Bone marrow (tissue), 2 donors: ENCODE measurements around the gene SHROOM3.
A peak's percentile ranks its signal among the peaks of the same experiment; 100 is the strongest.
"Not testable (repeated sequence)": the region's sequence is repeated elsewhere in the genome, so short reads cannot be mapped to it uniquely, and the experiment has no call there.

ENCODE experiments used
- DNase-seq, 2 donors: peaks; one replicate each; lab custom pipeline; 2025; lab: John Stamatoyannopoulos, UW

The SHROOM3 gene

GRCh38 chr4:76434901-76435527, at the start of gene SHROOM3:
Gene SHROOM3 (plus strand): TSS chr4:76435229. CDS start chr4:76436053, 824 bp downstream.
- no peak for DNase-seq

- no peak for DNase-seq
These were observed 49.1 kb upstream of the SHROOM3 start for GRCh38 chr4:76385974-76386373.

GRCh38 chr4:76386566-76387305, 48.3 kb upstream of the SHROOM3 start:
- DNase-seq, result no peak

GRCh38 chr4:76388160-76388908, 46.7 kb upstream of the SHROOM3 start:
- DNase-seq, result no peak

GRCh38 chr4:76401654-76402053, 33.4 kb upstream of the SHROOM3 start:
- no peak for DNase-seq

GRCh38 chr4:76406081-76406480, 28.9 kb upstream of the SHROOM3 start:
- DNase-seq, result no peak

- no peak for DNase-seq
These were observed 27.4 kb upstream of the SHROOM3 start for GRCh38 chr4:76407440-76408119.

GRCh38 chr4:76410636-76411035, 24.4 kb upstream of the SHROOM3 start:
- DNase-seq, result no peak

- no peak for DNase-seq
These were observed 14.8 kb upstream of the SHROOM3 start for GRCh38 chr4:76420188-76420761.

- no peak for DNase-seq
These were observed 14.1 kb upstream of the SHROOM3 start, which contains the start of gene CCDC158 for GRCh38 chr4:76420762-76421581. Gene CCDC158 (minus strand): TSS chr4:76421141. CDS start chr4:76403207, 17,934 bp downstream.

GRCh38 chr4:76423159-76423558, 11.9 kb upstream of the SHROOM3 start:
- DNase-seq, result not testable (repeated sequence)

GRCh38 chr4:76426272-76426671, 8.8 kb upstream of the SHROOM3 start:
- DNase-seq, result no peak

GRCh38 chr4:76429636-76430035, 5.4 kb upstream of the SHROOM3 start:
- DNase-seq, result no peak

- peak in 1 of 2 donors; percentile 30 for DNase-seq
These were observed 4.3 kb upstream of the SHROOM3 start for GRCh38 chr4:76430519-76431388.

- no peak for DNase-seq
These were observed 695 bp downstream of the SHROOM3 start for GRCh38 chr4:76435528-76436319.

- no peak for DNase-seq
These were observed 4.5 kb downstream of the SHROOM3 start for GRCh38 chr4:76439491-76439890.

GRCh38 chr4:76441881-76442280, 6.9 kb downstream of the SHROOM3 start:
- no peak for DNase-seq

- DNase-seq, result no peak
These were observed 7.8 kb downstream of the SHROOM3 start for GRCh38 chr4:76442807-76443206.

- no peak for DNase-seq
These were observed 8.3 kb downstream of the SHROOM3 start for GRCh38 chr4:76443376-76443775.
